Fibroblast of skin of right biceps (primary cell): Measurements from ENCODE around the gene NOS1AP.
A peak's percentile ranks its signal among the peaks of the same experiment; 100 is the strongest.

Source experiments
- DNase-seq: peaks from one replicate; pipeline ENCODE4 v3.0.0-alpha.2; 2013

Gene NOS1AP

DNA sequence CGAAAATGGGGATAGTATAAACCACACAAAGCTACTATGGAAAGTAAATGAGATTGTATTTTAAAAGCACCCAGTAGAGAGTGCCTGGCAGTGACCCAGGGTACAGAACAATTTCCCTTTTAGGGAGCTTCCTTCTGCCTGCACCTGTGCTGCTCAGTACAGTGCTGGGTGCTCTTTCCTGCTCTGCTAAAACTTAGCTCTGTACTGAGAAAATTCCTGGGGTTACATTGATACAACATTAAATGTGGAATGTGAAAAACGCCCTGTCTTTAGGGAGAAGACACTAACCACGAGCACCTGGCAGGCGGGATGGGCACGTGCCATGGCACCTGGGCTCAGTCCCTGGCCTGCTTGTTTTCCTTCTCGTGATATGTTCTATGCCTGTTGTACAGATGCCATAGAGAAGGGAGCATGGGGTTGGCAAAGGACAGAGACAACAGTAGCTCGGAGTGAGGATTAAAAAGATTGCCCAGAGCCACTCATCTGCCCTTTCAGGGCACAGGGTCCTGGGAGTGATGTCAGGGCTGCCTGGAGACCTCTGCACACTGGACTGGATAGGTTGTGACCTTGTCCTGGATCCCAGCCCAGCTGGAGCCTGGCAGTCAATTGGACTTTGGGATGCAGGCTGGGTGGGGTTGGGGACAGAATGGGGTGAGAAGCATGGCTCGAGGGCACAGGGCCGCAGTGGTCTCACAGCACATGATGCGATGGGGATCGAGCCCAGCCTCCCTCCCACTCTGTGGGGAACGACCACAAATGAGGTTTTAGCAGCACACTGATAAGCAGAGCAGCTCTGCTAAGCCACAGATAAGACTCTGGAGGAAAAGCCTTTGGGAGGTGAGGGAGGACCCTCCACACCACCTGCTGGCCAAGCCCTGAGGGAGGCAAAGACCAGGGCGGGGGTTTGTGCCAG, 302.9 kb downstream of the NOS1AP start:
- DNase-seq: no peak

DNA sequence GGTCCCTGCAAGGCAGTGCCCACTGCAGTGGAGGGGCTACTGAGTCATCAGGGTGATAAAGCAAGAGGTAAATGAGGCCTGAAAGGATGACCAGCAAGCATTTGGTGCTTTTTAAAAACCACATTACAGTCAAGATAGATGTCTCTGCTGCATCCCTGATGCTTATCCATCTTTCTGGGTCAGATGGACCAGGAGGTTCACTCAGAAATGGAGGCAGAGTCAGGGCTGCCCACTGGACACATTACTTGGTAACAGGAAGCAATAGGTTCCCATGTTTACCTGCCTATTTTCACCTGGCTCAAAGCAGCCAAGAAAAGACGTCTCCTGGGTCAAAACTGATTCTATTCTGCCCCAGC, 303.6 kb downstream of the NOS1AP start:
- no peak for DNase-seq

DNA sequence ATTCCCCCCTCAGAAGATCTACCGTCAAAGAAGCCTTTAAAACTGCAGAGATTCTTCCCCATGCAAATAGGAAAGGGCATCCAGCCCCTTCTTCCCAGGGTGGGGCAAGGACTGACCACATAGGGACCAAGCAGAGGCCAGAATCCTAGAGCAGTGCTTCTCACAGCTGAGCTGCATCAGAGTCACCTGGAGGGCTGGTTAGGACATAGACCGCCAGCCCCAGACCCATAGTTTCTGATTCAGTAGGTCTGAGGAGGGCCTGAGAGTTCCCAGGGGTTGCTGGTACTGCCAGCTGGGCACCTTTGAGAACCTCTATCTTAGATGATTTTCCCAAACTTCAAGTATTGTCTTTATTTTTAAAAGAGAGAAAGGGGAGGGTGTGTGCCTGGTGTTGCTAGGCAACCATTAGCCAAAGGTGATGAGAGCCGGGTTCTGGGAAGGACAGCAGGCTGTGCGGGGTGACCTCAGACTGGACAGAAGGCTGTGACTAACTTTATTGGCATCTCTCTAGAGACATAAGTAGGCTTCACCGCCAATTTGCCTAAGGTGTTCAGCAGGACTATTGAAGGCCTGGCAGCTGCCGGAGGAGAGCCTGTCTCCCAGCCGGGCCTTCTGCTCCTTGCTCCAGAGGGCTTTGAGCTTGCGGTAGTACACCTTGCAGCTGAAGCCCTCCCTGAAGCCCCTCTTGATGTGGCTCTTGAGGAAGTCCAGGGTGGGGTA, 304.2 kb downstream of the NOS1AP start:
- peak; percentile 12 for DNase-seq

DNA sequence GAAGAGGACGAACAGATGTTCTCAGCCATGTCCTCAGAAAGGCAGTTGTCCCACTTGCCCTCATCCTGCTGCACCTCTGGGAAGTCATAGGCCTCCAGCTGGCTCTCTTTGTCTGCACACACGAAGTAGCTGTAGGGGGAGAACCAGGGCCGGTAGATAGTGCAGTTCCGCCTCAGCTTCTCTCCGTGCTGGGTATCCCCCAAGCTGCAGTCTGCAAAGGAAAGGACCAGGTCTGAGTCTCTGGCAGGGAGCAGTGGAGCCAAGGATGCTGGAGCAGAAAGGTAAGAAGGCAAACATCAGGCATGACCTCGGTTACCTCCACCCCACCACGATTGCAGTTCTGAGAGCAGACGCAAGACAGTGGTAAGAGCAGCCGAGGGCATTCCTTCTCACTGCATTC, 304.9 kb downstream of the NOS1AP start:
- DNase-seq: no peak

DNA sequence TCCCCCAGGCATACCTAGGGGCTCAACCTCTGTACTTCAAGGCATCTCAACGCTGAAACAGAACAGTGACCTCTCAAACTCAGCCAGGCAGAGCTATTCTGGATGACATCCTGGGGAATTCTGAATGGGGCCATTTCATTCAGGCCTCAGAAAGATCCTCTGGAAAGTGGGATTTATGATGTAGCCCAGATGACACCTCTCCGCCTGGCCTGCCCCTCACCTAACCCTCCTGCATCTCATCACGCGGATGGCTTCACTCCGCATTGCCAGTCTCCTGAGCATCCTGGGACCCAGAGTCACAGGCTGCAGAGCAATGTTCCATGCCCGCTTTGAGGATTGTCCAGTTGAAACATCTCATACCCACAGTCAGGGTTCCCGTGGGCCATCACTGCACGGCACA, 306.0 kb downstream of the NOS1AP start:
- no peak for DNase-seq

DNA sequence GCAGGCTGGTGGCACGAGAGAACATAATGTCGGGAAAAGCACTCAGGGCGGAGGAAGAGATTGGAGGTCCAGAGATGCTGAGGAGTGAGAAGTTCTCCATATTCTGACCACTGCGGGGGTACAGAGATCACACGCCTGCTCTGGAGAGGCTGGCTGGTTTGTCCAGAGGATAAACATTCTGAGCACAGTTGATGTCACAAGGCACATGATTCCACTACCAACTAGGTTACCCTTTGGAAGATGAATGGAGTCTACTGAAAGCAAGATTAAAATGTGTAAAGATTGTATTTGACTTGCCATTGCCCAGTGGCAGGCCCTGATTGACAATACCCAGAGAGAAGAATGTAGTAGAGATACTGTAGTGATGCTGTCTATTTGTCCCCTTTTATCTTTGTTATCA, 307.2 kb downstream of the NOS1AP start, which contains the start of gene SPATA46:
Gene SPATA46, minus strand, starts transcription at position 164 of the 400 bp plus-strand sequence. Its CDS starts 64 bp downstream, at position 100.
- no peak for DNase-seq

DNA sequence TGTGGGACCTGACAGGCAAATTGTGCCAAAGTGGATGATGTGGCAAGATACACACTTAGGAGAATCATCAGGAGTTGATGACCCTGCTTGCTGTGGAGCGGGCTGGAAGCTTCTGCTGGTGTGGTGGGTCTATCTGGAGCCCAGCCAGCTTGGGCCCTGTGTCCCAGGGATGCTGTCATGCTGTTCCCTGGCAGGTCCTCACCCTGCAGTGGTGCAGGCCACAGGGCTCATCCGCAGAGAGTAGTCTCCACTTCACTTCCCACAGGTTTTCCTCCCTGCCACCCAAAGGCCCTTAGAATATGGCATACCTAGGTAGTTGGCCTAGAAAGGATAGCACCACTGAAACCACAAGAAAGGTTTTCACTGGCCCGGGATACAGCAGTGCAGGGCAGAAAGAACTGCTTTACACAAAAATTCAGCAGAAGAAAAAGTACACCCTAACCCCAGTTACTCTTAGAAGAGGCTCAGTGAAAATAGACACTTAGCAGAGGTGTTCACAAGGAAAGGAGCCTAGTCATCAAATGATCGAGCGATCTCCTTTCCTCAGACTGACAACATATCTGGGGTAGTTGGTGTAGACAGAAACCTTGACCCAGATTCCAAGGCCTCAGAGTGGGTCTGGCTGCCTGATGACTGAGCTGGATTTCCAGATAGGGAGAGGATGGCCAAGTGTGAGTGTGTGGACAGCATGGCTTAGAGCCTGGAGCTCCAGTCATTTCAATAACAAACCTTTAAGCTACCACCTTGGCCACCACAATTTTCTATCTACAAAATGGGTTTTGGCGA, 310.8 kb downstream of the NOS1AP start:
- DNase-seq: no peak

DNA sequence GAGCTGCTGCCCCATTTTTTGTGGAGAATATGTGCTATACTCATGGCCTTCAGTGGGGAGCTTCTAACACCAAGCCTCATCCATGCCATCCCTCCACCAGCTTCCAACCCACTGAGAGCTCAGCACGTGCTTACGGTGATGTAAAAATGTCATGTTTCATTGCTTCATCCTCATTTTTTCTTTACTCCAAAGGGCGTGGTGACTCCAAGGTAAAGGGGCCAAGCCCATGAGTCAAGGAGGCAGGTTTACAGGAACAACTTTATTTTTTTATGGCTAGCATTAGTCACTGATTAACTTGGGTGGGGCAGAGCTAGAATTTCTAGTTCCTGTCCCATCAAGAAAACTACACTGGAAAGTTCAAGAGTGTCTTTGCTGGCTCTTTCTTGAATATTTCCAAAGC, 311.9 kb downstream of the NOS1AP start, which contains the start of gene C1orf226:
Gene C1orf226, plus strand, starts transcription at position 346 of the 400 bp plus-strand sequence. CDS start 174 bp downstream, outside the sequence.
- DNase-seq: no peak

DNA sequence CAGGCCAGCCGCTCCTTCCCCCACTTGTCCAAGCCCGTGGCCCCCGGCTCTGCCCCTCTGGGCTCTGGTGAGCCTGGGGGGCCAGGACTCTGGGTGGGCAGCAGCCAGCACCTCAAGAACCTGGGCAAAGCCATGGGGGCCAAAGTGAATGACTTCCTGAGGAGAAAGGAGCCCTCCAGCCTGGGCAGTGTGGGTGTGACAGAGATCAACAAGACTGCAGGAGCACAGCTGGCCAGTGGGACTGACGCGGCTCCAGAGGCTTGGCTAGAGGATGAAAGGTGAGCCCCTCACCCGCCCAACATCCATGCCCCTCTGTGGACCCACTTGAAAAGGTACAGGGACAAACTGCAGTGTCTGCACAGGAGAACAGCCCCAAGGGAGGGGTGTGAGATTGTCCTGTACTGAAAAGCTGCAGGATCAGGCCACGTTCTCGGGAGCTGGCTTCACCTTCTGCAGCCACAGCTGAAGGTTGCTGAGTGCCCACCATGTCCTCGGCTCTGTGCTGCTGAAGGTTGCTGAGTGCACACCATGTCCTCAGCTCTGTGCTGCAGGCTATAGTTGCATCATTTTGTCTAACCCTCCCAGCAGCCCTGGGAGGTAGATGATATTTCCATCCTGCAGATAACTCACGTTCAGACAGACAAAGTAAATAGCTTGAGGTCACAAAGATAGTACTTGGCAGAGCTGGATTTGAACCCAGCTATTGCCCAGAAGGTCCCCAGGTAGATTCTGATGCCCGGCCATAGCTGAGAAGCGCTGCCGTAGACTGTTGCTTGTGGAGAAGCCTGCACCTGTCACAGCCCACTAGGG, 312.7 kb downstream of the NOS1AP start:
- DNase-seq: no peak

DNA sequence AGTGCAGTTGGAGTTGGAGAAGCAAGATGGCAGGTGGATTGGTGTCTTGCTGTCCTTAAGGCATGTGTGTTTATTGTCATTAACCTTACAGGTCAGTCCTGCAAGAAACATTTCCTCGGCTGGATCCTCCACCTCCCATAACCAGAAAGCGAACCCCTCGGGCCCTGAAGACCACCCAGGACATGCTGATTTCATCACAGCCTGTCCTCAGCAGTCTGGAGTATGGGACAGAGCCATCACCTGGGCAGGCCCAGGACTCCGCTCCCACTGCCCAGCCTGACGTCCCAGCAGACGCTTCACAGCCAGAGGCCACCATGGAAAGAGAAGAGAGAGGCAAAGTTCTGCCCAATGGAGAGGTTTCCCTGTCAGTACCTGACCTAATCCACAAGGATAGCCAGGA, 313.6 kb downstream of the NOS1AP start:
- no peak for DNase-seq

DNA sequence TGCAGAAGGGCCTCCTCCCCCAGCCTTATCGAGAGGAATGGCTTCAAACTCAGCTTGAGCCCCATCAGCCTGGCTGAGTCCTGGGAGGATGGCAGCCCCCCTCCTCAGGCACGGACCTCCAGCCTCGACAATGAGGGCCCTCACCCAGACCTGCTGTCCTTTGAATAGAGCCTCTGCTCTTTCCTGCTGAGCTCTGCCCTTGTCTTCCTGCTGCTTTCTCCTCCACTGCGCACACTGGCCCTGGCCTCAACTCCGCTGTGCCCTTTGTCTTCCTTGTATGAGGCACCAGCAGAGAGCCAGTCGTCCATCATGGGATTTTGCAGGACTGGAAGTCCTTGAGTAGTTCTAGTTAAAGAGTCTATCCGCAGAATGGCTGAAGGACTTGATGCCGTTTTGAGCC, 314.0 kb downstream of the NOS1AP start:
- no peak for DNase-seq

DNA sequence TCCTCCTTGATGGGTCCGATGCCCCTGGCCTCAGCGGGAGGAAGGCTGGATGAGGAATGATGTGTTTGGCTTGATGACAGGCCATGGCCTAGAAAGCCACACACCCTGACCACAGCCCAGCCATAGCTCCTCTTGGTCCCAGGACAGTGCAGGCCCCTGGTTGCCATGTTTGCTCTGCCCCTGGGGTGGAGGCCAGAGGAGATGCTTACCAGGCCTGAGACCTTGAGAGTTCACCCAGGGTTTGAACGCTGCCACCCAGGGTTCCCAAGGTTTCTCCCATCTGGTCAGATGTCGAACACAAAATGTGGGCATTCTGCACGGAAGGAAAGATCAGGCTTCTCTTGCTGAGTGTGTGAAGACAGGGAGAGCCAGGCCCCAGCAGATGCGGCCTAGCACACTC, 314.6 kb downstream of the NOS1AP start:
- no peak for DNase-seq

DNA sequence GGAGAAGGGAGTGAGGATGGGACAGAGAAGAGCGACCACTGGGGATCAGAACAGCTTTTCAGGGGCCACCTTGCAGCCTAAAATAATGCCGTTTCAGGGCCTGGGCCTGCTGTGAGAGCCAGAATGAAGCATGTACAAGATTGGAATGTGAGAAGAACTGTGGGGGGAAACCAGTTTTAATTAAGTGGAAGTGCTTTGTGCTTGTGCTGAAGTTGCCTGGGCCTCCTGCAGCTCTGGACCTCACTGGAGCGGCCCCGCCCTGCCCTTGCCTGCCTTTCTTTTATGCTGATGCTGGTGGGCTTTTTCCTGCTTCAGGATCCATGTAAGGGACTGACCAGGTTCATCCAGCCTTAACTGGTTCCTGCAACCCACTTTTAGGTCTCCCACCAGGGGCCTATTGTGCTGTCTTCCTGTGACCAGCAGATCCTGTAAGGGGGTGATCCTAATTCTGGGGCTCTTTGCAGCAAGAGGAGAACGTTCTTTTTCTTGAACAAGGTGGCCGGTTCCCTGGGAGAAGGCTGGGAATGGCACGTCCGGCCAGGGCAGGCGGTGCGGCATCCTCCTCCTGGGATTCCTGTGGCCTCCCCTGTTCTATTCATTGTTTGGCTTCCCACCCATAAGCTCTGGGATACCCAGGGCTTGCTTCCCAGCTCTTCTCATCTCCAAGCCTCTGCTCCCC, 315.2 kb downstream of the NOS1AP start:
- DNase-seq: no peak

DNA sequence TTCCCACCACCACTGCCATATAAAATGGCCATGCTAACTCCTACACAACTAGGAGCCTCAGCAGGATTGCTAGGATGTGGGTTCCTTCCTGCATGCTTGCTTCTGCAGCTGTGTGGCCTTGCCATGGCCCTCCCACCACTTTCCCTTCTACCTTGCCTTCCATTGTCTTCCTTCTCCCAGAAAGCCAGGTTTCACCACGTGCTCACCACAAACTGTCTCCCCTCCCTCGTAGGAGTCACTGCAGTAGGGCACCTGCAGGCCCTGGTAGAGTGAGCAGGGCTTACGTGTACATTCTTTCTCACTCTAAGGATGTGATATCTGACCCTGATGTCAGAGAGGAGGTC, 315.8 kb downstream of the NOS1AP start:
- DNase-seq: no peak

DNA sequence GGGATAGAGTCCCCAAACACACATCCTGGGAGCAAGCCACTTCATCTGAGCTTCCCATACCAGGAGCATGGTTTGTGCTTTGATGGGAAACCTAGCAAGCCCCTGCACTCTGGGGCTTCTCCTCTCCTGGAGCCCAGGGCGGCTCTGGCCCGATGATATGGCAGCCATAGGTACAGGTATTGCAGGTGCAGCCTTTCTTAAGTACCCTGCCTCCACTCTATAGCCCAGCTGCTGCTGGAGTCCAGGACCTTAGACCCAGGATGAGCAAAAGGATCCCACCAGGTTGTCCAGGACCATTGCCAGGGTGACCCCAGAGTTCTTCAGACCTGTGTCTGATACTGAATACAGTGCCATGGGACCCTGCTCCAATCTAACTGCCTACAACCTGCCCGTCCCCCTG, 316.2 kb downstream of the NOS1AP start:
- no peak for DNase-seq

DNA sequence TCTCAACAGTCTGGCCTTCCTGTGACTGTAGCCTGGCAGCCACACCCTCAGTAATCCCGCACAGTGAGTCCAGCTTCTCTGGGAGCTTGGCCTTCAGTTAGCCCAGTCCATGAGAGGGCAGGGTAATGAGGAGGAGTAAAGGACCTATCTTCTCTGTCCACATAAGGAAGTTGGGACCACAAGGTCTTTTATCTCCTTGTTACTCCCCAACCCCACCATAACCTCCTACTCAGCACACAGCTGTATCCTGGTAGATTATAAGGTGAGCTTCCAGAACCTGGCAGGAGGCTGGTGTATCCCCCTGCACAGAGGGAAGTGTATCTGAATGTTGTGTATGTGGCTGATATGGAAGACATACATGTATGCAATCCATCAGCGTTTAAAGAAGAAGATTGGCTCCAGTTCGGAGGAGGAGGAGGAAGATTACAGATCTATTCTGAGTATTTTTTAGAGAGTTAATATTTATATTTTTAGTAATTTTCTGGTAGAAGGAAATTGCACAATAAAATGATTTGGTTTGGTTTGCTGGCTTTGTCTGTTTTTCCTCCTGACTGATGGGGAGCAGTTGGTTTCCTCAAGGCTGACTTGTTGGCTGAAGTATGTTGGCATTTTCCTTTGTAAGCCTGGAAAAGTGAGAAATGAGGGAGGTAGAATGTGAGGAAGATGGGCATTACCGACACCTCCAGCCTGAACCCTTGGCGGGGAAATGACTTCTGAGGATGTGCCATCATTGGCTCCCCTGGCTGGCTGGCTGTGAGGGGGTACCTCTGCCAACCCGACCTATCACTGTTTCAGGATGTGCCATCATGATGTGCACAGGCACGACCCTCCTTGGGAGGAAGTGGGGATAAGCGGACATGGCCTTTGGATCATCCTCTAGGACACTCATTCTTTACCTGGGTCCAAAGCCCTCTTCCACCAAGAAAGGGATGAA, 317.1 kb downstream of the NOS1AP start:
- no peak for DNase-seq

DNA sequence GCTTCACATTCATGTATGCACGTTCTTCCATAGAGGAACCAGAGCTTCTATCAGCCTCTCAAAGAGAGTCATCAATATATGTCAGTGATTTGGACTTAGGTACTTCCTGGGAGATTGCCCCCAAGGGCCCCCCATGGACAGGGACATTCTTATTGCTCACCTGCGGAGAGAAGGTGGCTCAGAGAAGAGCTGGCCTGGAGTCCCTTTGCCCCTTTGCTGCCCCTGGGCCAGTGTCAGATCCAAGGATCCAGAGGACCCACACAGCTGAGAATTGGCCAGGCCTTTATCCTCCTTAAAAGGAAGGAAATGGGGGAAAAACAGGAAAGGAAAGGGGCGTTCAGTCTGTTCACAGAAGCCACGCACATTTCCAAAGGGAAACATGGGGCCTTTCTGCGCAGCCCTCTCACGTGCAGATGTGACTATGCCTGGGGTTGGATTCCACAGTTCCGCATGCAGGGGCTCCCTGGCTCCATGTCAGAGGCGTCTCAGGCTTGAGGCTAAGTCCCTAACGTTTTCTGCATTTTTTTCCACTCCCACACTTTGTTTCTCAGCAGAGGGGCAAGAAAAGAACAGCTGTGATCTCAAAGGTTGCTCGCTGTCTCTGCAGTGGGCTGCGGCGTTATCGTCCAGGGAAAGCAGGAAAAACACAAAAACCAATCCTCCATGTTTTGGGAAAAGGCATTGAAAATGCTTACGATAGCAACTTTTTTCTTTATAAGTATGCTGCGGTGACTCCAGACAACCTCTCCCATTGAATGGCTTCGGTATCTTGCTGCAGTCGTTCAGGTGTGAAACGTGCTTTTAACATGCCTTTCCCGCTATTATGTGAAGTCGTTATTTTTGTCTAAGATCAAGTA, 318.0 kb downstream of the NOS1AP start:
- no peak for DNase-seq

DNA sequence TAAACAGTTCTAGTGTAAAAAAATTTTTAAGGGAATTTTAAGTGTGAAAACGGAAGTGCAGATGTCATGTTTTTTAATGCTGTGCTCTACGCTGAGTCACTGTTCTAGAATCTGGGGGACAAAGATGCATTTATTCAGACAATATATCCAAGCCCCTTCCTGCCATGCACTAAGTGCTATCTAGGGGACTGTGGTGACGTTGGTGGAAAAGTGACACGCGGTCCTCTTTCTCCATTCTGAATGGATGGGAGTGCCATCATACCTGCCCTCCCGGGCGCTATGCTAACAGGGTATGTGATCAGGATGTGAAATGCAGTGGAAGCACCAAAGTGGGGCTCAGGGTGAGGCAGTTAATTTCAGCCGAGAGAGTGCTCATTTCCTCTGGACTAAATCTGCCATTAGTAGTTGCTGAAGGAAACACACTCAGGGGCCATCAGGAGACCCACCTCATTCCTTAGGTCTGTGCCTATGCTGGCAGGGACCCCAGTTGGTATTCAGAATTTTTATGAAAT, 318.6 kb downstream of the NOS1AP start:
- no peak for DNase-seq

DNA sequence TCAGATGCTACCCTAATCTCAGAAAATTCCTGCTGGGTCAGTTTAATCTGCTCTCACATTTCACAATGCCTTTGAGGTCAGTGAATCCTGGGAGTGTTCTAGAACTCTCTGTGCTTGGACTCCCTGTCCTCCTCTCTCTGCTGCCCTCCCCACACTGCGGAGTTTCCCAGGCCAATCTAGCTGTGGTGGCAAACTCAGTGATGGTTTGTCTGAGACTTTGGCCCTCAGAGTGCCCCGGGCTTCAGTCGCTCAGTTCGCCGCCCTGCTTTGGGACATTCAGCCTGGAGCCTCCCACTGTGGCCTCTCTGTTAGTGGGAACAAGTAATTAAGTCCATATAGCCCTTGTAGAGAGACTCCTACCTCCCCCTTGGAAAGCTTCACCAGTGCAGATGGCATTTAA, 319.1 kb downstream of the NOS1AP start:
- DNase-seq: no peak
